ENCODE measurements around the gene GRID2. TPM values are rescaled to one million over a fixed set of nuclear protein-coding genes. Genes with fewer than 3 reads are reported as not detected.

The GRID2 gene
- total and polyA plus RNA-seq, 9 of the 15 experiments (the other 6 are each of a cell fraction or from before 2014, with no cell fraction given): 0.04 TPM; not detected in 7

GRCh38 chr4:93633721-93634120 lies 1330.0 kb downstream of the GRID2 start:
- Histone ChIP-seq H2AFZ (ENCODE audit: low read depth, low read length) (no peak overlapping the region), H3K9me3 (replicated peaks; ENCODE audit: control insufficient read depth, insufficient read depth, low read depth, low read length) (no peaks in the 10 kb centered on the region; the same call in 1 of the 2 replicates), H3K36me3 (ENCODE audit: control insufficient read depth, insufficient read depth, low read length) (no peaks in the 10 kb centered on the region), H3K4me1 (replicated peaks in 1 of 2; ENCODE audit: control insufficient read depth in 2 of 2, insufficient read depth in 2 of 2, low read length in 2 of 2) (no peaks in the 10 kb centered on the region), H3K4me3 (no peak overlapping the region), H3K27me3 (ENCODE audit: control insufficient read depth in 2 of 2, insufficient read depth in 2 of 2, low read length in 2 of 2) (no peaks in the 10 kb centered on the region), H3K4me2 (ENCODE audit: insufficient read depth, low read length) (no peak overlapping the region), H4K20me1 (replicated peaks; ENCODE audit: control insufficient read depth, insufficient read depth, low read length) (no peaks in the 10 kb centered on the region), H3K9me1 (ENCODE audit: control insufficient read depth, insufficient read depth, low read length) (no peaks in the 10 kb centered on the region), H3K27ac (ENCODE audit: extremely low read depth, low read depth, low read length) (no peak overlapping the region), H3K9ac (ENCODE audit: insufficient read depth in 1 of 2, low read depth in 2 of 2, low read length in 2 of 2) (no peak overlapping the region), H3K79me2 (ENCODE audit: control insufficient read depth, insufficient read depth, low read length) (no peaks in the 10 kb centered on the region)
- intact Hi-C loops (cut with micrococcal nuclease): no loop called here
- FAIRE-seq: no peak
- ATAC-seq: no peak
- DNase-seq (ENCODE audit: extremely low read depth in 1 of 4, low spot score in 3 of 4): no peak
- POLR2A ChIA-PET: no interaction called here
- no TSS peak for BruUV-seq (replicated peaks)
- TF ChIP-seq CBFA2T2 (conservative IDR thresholded peaks at IDR 0.05): no peak
- TF ChIP-seq SFPQ (IDR thresholded peaks at IDR 0.05; ENCODE audit: low read depth, low read length): no peak
- no peak for TF ChIP-seq ZFPM2 (CRISPR knock-in tag; IDR thresholded peaks at IDR 0.05)
- TF ChIP-seq E4F1 (CRISPR knock-in tag; IDR thresholded peaks at IDR 0.05; ENCODE audit: borderline replicate concordance): no peak
- TF ChIP-seq DPF2 (IDR thresholded peaks at IDR 0.05): no peak
- no peak for TF ChIP-seq HMG20A (CRISPR knock-in tag; conservative IDR thresholded peaks at IDR 0.05)
- TF ChIP-seq SRF (CRISPR knock-in tag; IDR thresholded peaks at IDR 0.05): no peak
- TF ChIP-seq HNRNPK (IDR thresholded peaks at IDR 0.05; ENCODE audit: low read depth, low read length, poor library complexity, severe bottlenecking): no peak
- TF ChIP-seq MEF2A (IDR thresholded peaks at IDR 0.05; ENCODE audit: control insufficient read depth, low read depth, low read length): no peak
- no peak for TF ChIP-seq DACH1 (IDR thresholded peaks at IDR 0.05; ENCODE audit: partially characterized antibody)
- in situ Hi-C loops (cut with MboI): no loop called here
- CTCF ChIA-PET (ENCODE audit: low intra/inter-chr PET ratio): no interaction called here
